Mammary epithelial cell (primary cell): ENCODE measurements around the gene TMEM154.

Experiments
- EZH2 ChIP-seq: IDR thresholded peaks from 2 replicates; pipeline ENCODE4 v1.6.1; 2012; ENCODE audit warnings: low read length, inconsistent platforms, borderline replicate concordance
- TF ChIP-seq, protein P1 (sequence below), 2 donors: IDR thresholded peaks in 1 of 2; conservative IDR thresholded peaks in 1 of 2; 2 replicates each; pipeline ENCODE4 v1.5.1; 2011 to 2012; ENCODE audit warnings: inconsistent platforms in 2 of 2, low read length in 2 of 2, mild to moderate bottlenecking in 2 of 2, control low read depth in 1 of 2, low read depth in 1 of 2; ENCODE audit not compliant: insufficient read depth in 1 of 2; ENCODE audit errors: extremely low read depth in 1 of 2

DNA sequence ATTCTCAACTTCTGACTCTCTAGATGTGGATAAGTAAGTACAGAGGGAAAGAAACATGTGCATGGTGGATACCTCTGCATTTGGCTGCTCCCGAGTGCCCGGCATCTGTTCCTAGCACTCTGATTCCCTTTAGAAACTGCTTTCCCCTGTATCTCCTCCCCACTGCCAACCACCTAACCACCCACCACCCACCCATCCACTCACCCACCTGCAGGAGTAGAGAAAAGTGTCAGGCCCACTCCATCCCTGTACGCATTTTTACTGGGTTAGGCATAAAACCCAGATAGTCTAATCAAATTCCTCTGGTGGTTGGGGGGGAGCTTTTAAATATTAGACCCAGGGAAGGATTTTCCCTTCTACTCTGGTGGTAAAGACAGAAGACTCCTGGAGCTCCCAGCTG is 63.0 kb downstream of the TMEM154 start:
- TF ChIP-seq EZH2, result no peak
- TF ChIP-seq, protein P1, sequence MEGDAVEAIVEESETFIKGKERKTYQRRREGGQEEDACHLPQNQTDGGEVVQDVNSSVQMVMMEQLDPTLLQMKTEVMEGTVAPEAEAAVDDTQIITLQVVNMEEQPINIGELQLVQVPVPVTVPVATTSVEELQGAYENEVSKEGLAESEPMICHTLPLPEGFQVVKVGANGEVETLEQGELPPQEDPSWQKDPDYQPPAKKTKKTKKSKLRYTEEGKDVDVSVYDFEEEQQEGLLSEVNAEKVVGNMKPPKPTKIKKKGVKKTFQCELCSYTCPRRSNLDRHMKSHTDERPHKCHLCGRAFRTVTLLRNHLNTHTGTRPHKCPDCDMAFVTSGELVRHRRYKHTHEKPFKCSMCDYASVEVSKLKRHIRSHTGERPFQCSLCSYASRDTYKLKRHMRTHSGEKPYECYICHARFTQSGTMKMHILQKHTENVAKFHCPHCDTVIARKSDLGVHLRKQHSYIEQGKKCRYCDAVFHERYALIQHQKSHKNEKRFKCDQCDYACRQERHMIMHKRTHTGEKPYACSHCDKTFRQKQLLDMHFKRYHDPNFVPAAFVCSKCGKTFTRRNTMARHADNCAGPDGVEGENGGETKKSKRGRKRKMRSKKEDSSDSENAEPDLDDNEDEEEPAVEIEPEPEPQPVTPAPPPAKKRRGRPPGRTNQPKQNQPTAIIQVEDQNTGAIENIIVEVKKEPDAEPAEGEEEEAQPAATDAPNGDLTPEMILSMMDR (conservative IDR thresholded peaks at IDR 0.05 in 1 of 2, IDR thresholded peaks at IDR 0.05 in 1 of 2; ENCODE audit: extremely low read depth in 1 of 2, insufficient read depth in 1 of 2, low read depth in 1 of 2, low read length in 2 of 2), result no peak
